Caco-2 (cell line): ENCODE data around the gene CCDC170. TPM values are rescaled to one million over a fixed set of nuclear protein-coding genes. Genes with fewer than 3 reads are reported as not detected.

Experiments
- BruUV-seq: library from RNA; stranded (reverse); fragments of 400-500 nt; replicated peaks from 2 replicates; lab custom pipeline; 2021; lab: Mats Ljungman, UMichigan
- CTCF ChIA-PET: fragments of 300-600 bp; sonication (Branson Sonifier 250); formaldehyde crosslinking; loops from one replicate; lab custom pipeline; 2022; ENCODE audit warnings: antibody characterized with exemption; lab: Charles Lee
- POLR2A ChIA-PET: fragments of 300-600 bp; sonication (Branson Sonifier 250); formaldehyde crosslinking; loops from one replicate; lab custom pipeline; 2022; ENCODE audit warnings: antibody characterized with exemption; lab: Charles Lee
- DNase-seq, 2 experiments: peaks; one replicate each; pipeline versions ENCODE4 v3.0.0 to v3.0.0-alpha.2; 2020 to 2022
- H3K27me3 ChIP-seq: replicated peaks from 2 replicates; pipeline ENCODE4 v1.6.0; 2011; ENCODE audit warnings: low read length; ENCODE audit not compliant: control insufficient read depth, insufficient read depth
- H3K36me3 ChIP-seq: 2 replicates; pipeline ENCODE4 v1.5.1; 2011; ENCODE audit warnings: low read length; ENCODE audit not compliant: control insufficient read depth, insufficient read depth
- H3K4me1 ChIP-seq: fragments of 250-450 bp; sonication (Bioruptor Pico); 2 replicates; pipeline ENCODE4 v1.5.1; 2020; ENCODE audit warnings: mild to moderate bottlenecking
- H3K4me3 ChIP-seq: 2 replicates; pipeline ENCODE4 v1.5.1; 2011; ENCODE audit warnings: low read depth, mild to moderate bottlenecking, control low read depth, low read length
- H3K9me3 ChIP-seq: fragments of 250-450 bp; sonication (Bioruptor Pico); 2 replicates; pipeline ENCODE4 v1.5.1; 2020; ENCODE audit warnings: mild to moderate bottlenecking, moderate library complexity
- H3K27ac Mint-ChIP-seq: one replicate; pipeline ENCODE4 v1.8.0; 2022; ENCODE audit warnings: mixed read lengths; ENCODE audit not compliant: unreplicated experiment
- H3K27me3 Mint-ChIP-seq: one replicate; pipeline ENCODE4 v1.8.0; 2022; ENCODE audit warnings: mixed read lengths; ENCODE audit not compliant: insufficient read depth, unreplicated experiment
- H3K36me3 Mint-ChIP-seq: one replicate; pipeline ENCODE4 v1.8.0; 2022; ENCODE audit warnings: mild to moderate bottlenecking, mixed read lengths; ENCODE audit not compliant: insufficient read depth, unreplicated experiment
- H3K4me1 Mint-ChIP-seq: one replicate; pipeline ENCODE4 v1.8.0; 2022; ENCODE audit warnings: low read depth, mixed read lengths; ENCODE audit not compliant: unreplicated experiment
- H3K4me3 Mint-ChIP-seq: one replicate; pipeline ENCODE4 v1.8.0; 2022; ENCODE audit warnings: mild to moderate bottlenecking, moderate library complexity, mixed read lengths; ENCODE audit not compliant: unreplicated experiment
- H3K9me3 Mint-ChIP-seq: one replicate; pipeline ENCODE4 v1.8.0; 2022; ENCODE audit warnings: mixed read lengths; ENCODE audit not compliant: unreplicated experiment
- CTCF ChIP-seq, 2 experiments: fragments of 200-600 bp in 1 of 2; IDR thresholded peaks; 1 replicate in 1 of 2; 2 replicates in 1 of 2; pipeline versions ENCODE4 v1.5.1 to v1.8.0; 2011 to 2022; ENCODE audit warnings: antibody characterized with exemption in 1 of 2, control low read depth in 1 of 2, inconsistent platforms in 1 of 2, low read depth in 1 of 2, low read length in 1 of 2, mild to moderate bottlenecking in 1 of 2, moderate library complexity in 1 of 2; ENCODE audit not compliant: insufficient read depth in 1 of 2, severe bottlenecking in 1 of 2, unreplicated experiment in 1 of 2
- intact Hi-C: fragments of 100-400 bp; cut with micrococcal nuclease; formaldehyde crosslinking; loops from one replicate; pipeline ENCODE4 v1.10.0; 2022; ENCODE audit not compliant: unreplicated experiment
- total RNA-seq: library from RNA; stranded (reverse); gene quantifications from 2 replicates; pipeline ENCODE4 v1.2.3, GENCODE V29; 2022

CCDC170 gene
- total RNA-seq, 1 experiment from 2014 or later = 6.8 TPM

DNA sequence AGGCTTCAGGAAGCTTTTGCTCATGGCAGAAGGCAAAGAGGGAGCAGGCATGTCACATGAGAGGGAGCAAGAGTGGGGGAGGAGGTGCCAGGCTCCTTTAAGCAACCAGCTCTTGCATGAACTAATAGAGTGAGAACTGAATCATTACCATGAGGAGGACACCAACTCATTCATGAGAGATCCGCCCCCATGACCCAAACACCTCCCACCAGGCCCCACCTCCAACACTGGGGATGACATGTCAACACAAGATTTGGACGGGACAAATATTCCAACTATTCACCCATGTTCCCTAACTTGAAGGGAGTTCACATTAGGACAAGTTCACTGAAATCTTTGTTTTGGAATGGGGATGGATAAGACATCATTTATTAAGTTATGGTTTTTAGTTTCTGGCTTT is 158.5 kb downstream of the CCDC170 start:
- no peak for TF ChIP-seq CTCF (IDR thresholded peaks at IDR 0.05; ENCODE audit: insufficient read depth in 1 of 2, low read depth in 1 of 2, low read length in 1 of 2, severe bottlenecking in 1 of 2, unreplicated experiment in 1 of 2)
- ChIA-PET POLR2A (interaction anchor here (0.9 kb wide), 1 partner anchor 16 kb away, joined by 7 read pairs; no protein-coding TSS in a partner anchor), CTCF (no interaction called here)
- Histone ChIP-seq H3K9me3 (peaks cover 11% of the 10 kb centered on the region; the same call in 1 of the 2 replicates), H3K4me1 (no peaks in the 10 kb centered on the region), H3K4me3 (no peak overlapping the region), H3K27me3 (no peaks in the 10 kb centered on the region), H3K36me3 (no peaks in the 10 kb centered on the region)
- H3K9me3 Mint-ChIP-seq = peaks cover 28% of the 10 kb centered on the region
- intact Hi-C loops = no loop called here
- H3K36me3 Mint-ChIP-seq = no peaks in the 10 kb centered on the region
- DNase-seq = peak; percentile 44 to 46
- H3K4me1 Mint-ChIP-seq = peaks cover 14% of the 10 kb centered on the region
- no peaks in the 10 kb centered on the region for H3K27me3 Mint-ChIP-seq
- BruUV-seq = no TSS peak
- H3K4me3 Mint-ChIP-seq = no peak overlapping the region
- no peak overlapping the region for H3K27ac Mint-ChIP-seq

- H3K4me3 ChIP-seq = no peak overlapping the region
- no peak for TF ChIP-seq CTCF (IDR thresholded peaks at IDR 0.05; ENCODE audit: insufficient read depth in 1 of 2, low read depth in 1 of 2, low read length in 1 of 2, severe bottlenecking in 1 of 2, unreplicated experiment in 1 of 2)
- ChIA-PET CTCF (no interaction called here), POLR2A (no interaction called here)
- peaks cover 20% of the 10 kb centered on the region for H3K4me1 Mint-ChIP-seq
- BruUV-seq = no TSS peak
- intact Hi-C loops = no loop called here
- no peak overlapping the region for H3K27ac Mint-ChIP-seq
- H3K9me3 Mint-ChIP-seq = peaks cover 28% of the 10 kb centered on the region
- H3K36me3 ChIP-seq = no peaks in the 10 kb centered on the region; the same call in 1 of the 2 replicates
- H3K9me3 ChIP-seq = peaks cover 11% of the 10 kb centered on the region; the same call in 1 of the 2 replicates
- no peaks in the 10 kb centered on the region for H3K27me3 Mint-ChIP-seq
- DNase-seq = no peak
- H3K36me3 Mint-ChIP-seq = no peaks in the 10 kb centered on the region
- H3K27me3 ChIP-seq = no peaks in the 10 kb centered on the region
- H3K4me3 Mint-ChIP-seq = no peak overlapping the region
- H3K4me1 ChIP-seq = peaks cover 13% of the 10 kb centered on the region; the same call in 1 of the 2 replicates
Observed at GRCh38 chr6:151655099-151655498, 161.3 kb downstream of the CCDC170 start.

- no peaks in the 10 kb centered on the region for H3K27me3 Mint-ChIP-seq
- H3K4me1 ChIP-seq = peaks cover 13% of the 10 kb centered on the region; the same call in 1 of the 2 replicates
- intact Hi-C loops = no loop called here
- no peak for DNase-seq
- POLR2A ChIA-PET = no interaction called here
- no peak for TF ChIP-seq CTCF (IDR thresholded peaks at IDR 0.05; ENCODE audit: insufficient read depth in 1 of 2, low read depth in 1 of 2, low read length in 1 of 2, severe bottlenecking in 1 of 2, unreplicated experiment in 1 of 2)
- H3K9me3 ChIP-seq = peaks cover 11% of the 10 kb centered on the region; the same call in 1 of the 2 replicates
- no peaks in the 10 kb centered on the region; the same call in 1 of the 2 replicates for H3K36me3 ChIP-seq
- CTCF ChIA-PET = no interaction called here
- BruUV-seq = no TSS peak
- H3K4me3 Mint-ChIP-seq = no peak overlapping the region
- peaks cover 20% of the 10 kb centered on the region for H3K4me1 Mint-ChIP-seq
- peaks cover 24% of the 10 kb centered on the region for H3K9me3 Mint-ChIP-seq
- no peak overlapping the region for H3K4me3 ChIP-seq
- no peak overlapping the region for H3K27ac Mint-ChIP-seq
- H3K27me3 ChIP-seq = no peaks in the 10 kb centered on the region
- H3K36me3 Mint-ChIP-seq = no peaks in the 10 kb centered on the region
Observed at GRCh38 chr6:151656392-151656791, 162.6 kb downstream of the CCDC170 start.
